Karpas-422 (cell line): Measurements from ENCODE around the gene STUB1. TPM values are rescaled to one million over a fixed set of nuclear protein-coding genes. Genes with fewer than 3 reads are reported as not detected.

Experiments used
- DNase-seq: peaks from one replicate; pipeline ENCODE4 v3.0.0-alpha.2; 2015
- H2AFZ ChIP-seq: fragments of 200-600 bp; sonication (generic); 2 replicates; pipeline ENCODE4 v1.6.1; 2014; ENCODE audit warnings: antibody characterized with exemption, low read length, mixed read lengths
- H3K27ac ChIP-seq: fragments of 200-600 bp; sonication (generic); 2 replicates; pipeline ENCODE4 v1.5.1; 2014; ENCODE audit warnings: mild to moderate bottlenecking, low read length, moderate library complexity
- H3K27me3 ChIP-seq: fragments of 200-600 bp; sonication (generic); 2 replicates; pipeline ENCODE4 v1.6.1; 2014; ENCODE audit warnings: low read length, mixed read lengths
- H3K36me3 ChIP-seq: fragments of 200-600 bp; sonication (generic); 2 replicates; pipeline ENCODE4 v1.6.1; 2014; ENCODE audit warnings: low read length, mixed read lengths; ENCODE audit not compliant: insufficient read depth
- H3K4me1 ChIP-seq: fragments of 200-600 bp; sonication (generic); 2 replicates; pipeline ENCODE4 v1.6.1; 2014; ENCODE audit warnings: mild to moderate bottlenecking, low read length, mixed read lengths
- H3K4me2 ChIP-seq: fragments of 200-600 bp; sonication (generic); 2 replicates; pipeline ENCODE4 v1.6.1; 2014; ENCODE audit warnings: low read length, low read depth, mild to moderate bottlenecking; ENCODE audit not compliant: poor library complexity, severe bottlenecking
- H3K4me3 ChIP-seq: fragments of 200-600 bp; sonication (generic); 2 replicates; pipeline ENCODE4 v1.5.1; 2014; ENCODE audit warnings: mild to moderate bottlenecking, antibody characterized with exemption, low read length, mixed read lengths
- H3K79me2 ChIP-seq: fragments of 200-600 bp; sonication (generic); 2 replicates; pipeline ENCODE4 v1.6.1; 2014; ENCODE audit warnings: mild to moderate bottlenecking, low read length, mixed read lengths
- H3K9ac ChIP-seq: fragments of 200-600 bp; sonication (generic); 2 replicates; pipeline ENCODE4 v1.6.0; 2014; ENCODE audit warnings: low read length
- H3K9me2 ChIP-seq: fragments of 200-600 bp; sonication (generic), shearing (Covaris generic); replicated peaks from 2 replicates; pipeline ENCODE4 v1.6.0; 2014; ENCODE audit warnings: mild to moderate bottlenecking, low read length, moderate library complexity; ENCODE audit not compliant: insufficient read depth
- H3K9me3 ChIP-seq: fragments of 300-700, 200-600 bp; sonication (generic); 2 replicates; pipeline ENCODE4 v1.6.1; 2014; ENCODE audit warnings: low read length, mixed read lengths
- H4K20me1 ChIP-seq: fragments of 200-600 bp; sonication (generic); 2 replicates; pipeline ENCODE4 v1.6.1; 2014; ENCODE audit warnings: mild to moderate bottlenecking, antibody characterized with exemption, low read length, low read depth; ENCODE audit not compliant: insufficient read depth
- total RNA-seq: library from RNA; depleted of rRNA; stranded (reverse); fragments of >200 nt; shearing (Covaris generic); gene quantifications from 2 replicates; pipeline ENCODE4 v1.2.3, GENCODE V29; 2014; ENCODE audit warnings: low replicate concordance

STUB1 gene
- total RNA-seq, 1 experiment from 2014 or later: 145 TPM

GRCh38 chr16:716768-717325, 36.6 kb downstream of the STUB1 start:
- Histone ChIP-seq H3K36me3 (no peaks in the 10 kb centered on the region), H2AFZ (no peak overlapping the region), H3K79me2 (peaks cover 10% of the 10 kb centered on the region; the same call in 1 of the 2 replicates), H3K9ac (peak overlapping the region; percentile 84), H3K4me2 (peak overlapping the region; percentile 70), H3K9me2 (no peaks in the 10 kb centered on the region), H4K20me1 (peaks cover 35% of the 10 kb centered on the region), H3K9me3 (no peaks in the 10 kb centered on the region), H3K4me3 (peak overlapping the region; percentile 81; the same call in 1 of the 2 replicates), H3K27ac (peak overlapping the region; percentile 63), H3K4me1 (peaks cover 57% of the 10 kb centered on the region), H3K27me3 (no peaks in the 10 kb centered on the region)
- DNase-seq: no peak

- Histone ChIP-seq H3K36me3 (no peaks in the 10 kb centered on the region), H3K27me3 (no peaks in the 10 kb centered on the region), H3K4me3 (peak overlapping the region; percentile 81; the same call in 1 of the 2 replicates), H4K20me1 (peaks cover 38% of the 10 kb centered on the region), H3K27ac (no peak overlapping the region), H3K4me1 (peaks cover 65% of the 10 kb centered on the region), H3K9ac (peak overlapping the region; percentile 84; the same call in 1 of the 2 replicates), H2AFZ (no peak overlapping the region), H3K9me2 (no peaks in the 10 kb centered on the region), H3K9me3 (no peaks in the 10 kb centered on the region), H3K4me2 (peak overlapping the region; percentile 70), H3K79me2 (peaks cover 15% of the 10 kb centered on the region; the same call in 1 of the 2 replicates)
- peak; percentile 44 for DNase-seq
Measured at GRCh38 chr16:717450-718245, 37.4 kb downstream of the STUB1 start.

DNA sequence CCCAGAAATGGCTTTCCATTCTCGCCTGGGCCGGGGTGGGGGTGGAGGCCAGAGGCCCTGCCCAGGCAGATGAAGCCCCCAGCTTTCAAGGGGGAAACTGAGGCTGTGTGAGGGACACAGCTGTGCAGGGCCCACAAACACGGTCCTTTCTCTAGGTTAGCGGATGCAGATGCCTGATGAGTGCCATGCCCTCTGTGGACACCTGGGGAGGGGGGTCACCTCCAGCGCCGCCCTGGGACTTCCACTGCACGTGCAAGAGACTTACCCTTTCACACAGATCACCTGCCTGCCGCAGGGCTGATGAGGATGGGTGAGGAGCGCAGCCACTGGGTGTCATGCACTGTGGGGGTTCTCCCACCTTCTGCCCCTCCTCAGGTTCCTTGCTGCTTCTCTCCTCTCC, 38.2 kb downstream of the STUB1 start:
- Histone ChIP-seq H3K36me3 (0 out of 2 replicates have a peak, but pooled peaks cover under 1% of the 10 kb centered on the region), H4K20me1 (peaks cover 38% of the 10 kb centered on the region), H3K9ac (no peak overlapping the region), H3K79me2 (peaks cover 19% of the 10 kb centered on the region; the same call in 1 of the 2 replicates), H3K4me3 (no peak overlapping the region), H3K27me3 (no peaks in the 10 kb centered on the region), H3K9me3 (no peaks in the 10 kb centered on the region), H3K4me1 (peaks cover 73% of the 10 kb centered on the region), H3K9me2 (no peaks in the 10 kb centered on the region), H3K4me2 (peak overlapping the region; percentile 88), H2AFZ (no peak overlapping the region), H3K27ac (no peak overlapping the region)
- peak; percentile 41 for DNase-seq

- peaks cover 35% of the 10 kb centered on the region for H4K20me1 ChIP-seq
- H3K4me2 ChIP-seq: peak overlapping the region; percentile 88
- 0 out of 2 replicates have a peak, but pooled peaks cover 2% of the 10 kb centered on the region for H3K36me3 ChIP-seq
- H3K4me3 ChIP-seq: peak overlapping the region; percentile 97; the same call in 1 of the 2 replicates
- no peak overlapping the region for H3K27ac ChIP-seq
- peaks cover 78% of the 10 kb centered on the region for H3K4me1 ChIP-seq
- H3K79me2 ChIP-seq: peaks cover 19% of the 10 kb centered on the region; the same call in 1 of the 2 replicates
- no peaks in the 10 kb centered on the region for H3K9me3 ChIP-seq
- H2AFZ ChIP-seq: no peak overlapping the region
- H3K27me3 ChIP-seq: no peaks in the 10 kb centered on the region
- H3K9ac ChIP-seq: peak overlapping the region; percentile 99; the same call in 1 of the 2 replicates
- H3K9me2 ChIP-seq: no peaks in the 10 kb centered on the region
- peak; percentile 49 for DNase-seq
Measured at GRCh38 chr16:718922-719321, 38.7 kb downstream of the STUB1 start.

DNA sequence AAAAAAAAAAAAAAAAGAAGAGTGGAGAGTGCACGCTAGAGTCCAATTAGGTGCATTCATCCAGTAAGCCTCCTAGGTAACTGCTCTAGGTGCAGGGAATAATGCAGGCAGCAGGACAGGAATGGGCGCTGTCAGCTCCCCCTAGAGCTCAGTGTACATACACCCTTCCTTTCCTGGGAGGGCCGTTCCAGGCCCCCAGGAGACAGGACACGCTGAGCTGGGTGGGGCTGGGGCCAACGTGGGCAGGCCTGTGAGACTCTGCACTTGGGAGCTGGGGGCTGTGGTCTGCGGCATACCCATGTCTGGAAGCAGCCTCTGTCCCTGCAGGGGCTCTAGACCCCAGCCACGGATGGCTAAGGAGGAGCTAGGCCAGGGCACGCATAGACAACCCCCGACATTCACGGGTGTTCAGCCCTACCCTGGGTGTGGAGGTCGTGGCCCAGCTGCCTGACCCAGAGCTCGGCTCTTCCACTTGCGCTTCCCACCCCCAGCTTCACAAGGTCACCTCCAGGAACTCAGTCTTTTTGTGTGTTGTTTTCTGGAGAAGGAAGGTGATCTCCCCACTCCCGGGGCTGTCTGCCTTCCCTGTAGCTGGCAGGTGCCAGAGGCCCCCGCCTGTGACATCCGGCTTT, 39.7 kb downstream of the STUB1 start:
- no peak for DNase-seq
- peaks cover 29% of the 10 kb centered on the region for H4K20me1 ChIP-seq
- peaks cover 19% of the 10 kb centered on the region; the same call in 1 of the 2 replicates for H3K79me2 ChIP-seq
- peaks cover 82% of the 10 kb centered on the region for H3K4me1 ChIP-seq
- H3K4me3 ChIP-seq: peak overlapping the region; percentile 97
- H3K36me3 ChIP-seq: 0 out of 2 replicates have a peak, but pooled peaks cover 2% of the 10 kb centered on the region
- H2AFZ ChIP-seq: no peak overlapping the region
- H3K27me3 ChIP-seq: no peaks in the 10 kb centered on the region
- H3K9ac ChIP-seq: peak overlapping the region; percentile 99
- H3K9me2 ChIP-seq: no peaks in the 10 kb centered on the region
- H3K4me2 ChIP-seq: peak overlapping the region; percentile 88
- H3K9me3 ChIP-seq: no peaks in the 10 kb centered on the region
- H3K27ac ChIP-seq: peak overlapping the region; percentile 91

GRCh38 chr16:720447-720989, 40.3 kb downstream of the STUB1 start:
- Histone ChIP-seq H3K4me3 (peak overlapping the region; percentile 97), H4K20me1 (peaks cover 29% of the 10 kb centered on the region), H3K9me2 (no peaks in the 10 kb centered on the region), H3K4me2 (peak overlapping the region; percentile 88), H3K27me3 (no peaks in the 10 kb centered on the region), H3K9me3 (no peaks in the 10 kb centered on the region), H3K9ac (peak overlapping the region; percentile 99), H3K79me2 (peaks cover 19% of the 10 kb centered on the region; the same call in 1 of the 2 replicates), H3K36me3 (0 out of 2 replicates have a peak, but pooled peaks cover 2% of the 10 kb centered on the region), H2AFZ (no peak overlapping the region; the same call in 1 of the 2 replicates), H3K4me1 (peaks cover 85% of the 10 kb centered on the region), H3K27ac (peak overlapping the region; percentile 91)
- peak; percentile 95 for DNase-seq

DNA sequence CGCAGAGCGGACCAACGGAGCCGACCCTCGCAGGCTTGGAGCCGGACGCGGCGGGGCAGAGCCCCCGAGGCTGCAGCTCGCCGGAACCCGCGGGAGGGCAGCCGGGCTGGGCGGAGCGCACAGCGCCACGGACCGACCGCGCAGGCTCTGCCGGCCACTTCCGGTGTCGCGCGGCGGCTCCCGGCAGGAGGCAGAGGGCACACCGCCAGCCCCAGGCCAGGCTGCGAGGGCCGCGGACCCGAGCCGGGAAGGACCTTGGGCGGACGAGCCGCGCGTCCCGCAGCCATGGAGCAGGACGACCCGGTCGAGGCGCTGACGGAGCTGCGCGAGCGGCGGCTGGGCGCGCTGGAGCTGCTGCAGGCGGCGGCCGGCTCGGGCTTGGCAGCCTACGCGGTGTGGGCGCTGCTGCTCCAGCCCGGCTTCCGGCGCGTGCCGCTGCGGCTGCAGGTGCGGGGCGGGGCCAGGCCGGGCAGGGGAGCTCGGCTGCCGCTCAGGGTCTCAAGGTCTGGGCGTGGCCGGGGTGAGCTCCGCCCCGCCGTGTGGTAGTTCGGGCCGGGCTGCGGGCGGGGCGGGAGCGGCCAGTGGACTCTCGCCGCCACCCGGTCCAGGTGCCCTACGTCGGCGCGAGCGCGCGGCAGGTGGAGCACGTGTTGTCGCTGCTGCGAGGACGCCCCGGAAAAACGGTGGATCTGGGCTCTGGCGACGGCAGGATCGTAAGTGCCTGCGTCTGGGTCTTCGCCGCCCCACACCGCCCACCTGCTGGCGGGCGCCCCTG, 41.0 kb downstream of the STUB1 start, which contains the start of gene ANTKMT:
ANTKMT (plus strand) TSS at position 157 of the 775 bp plus-strand sequence; CDS start at position 286, 129 bp downstream.
- H3K79me2 ChIP-seq: peaks cover 15% of the 10 kb centered on the region; the same call in 1 of the 2 replicates
- H3K4me3 ChIP-seq: peak within 1 kb of the TSS; percentile 97
- peak; percentile 97 for DNase-seq
- H2AFZ ChIP-seq: no peak within 1 kb of the TSS; the same call in 1 of the 2 replicates
- peaks cover 87% of the 10 kb centered on the region for H3K4me1 ChIP-seq
- H4K20me1 ChIP-seq: peaks cover 25% of the 10 kb centered on the region
- peak within 1 kb of the TSS; percentile 91 for H3K27ac ChIP-seq
- H3K9me2 ChIP-seq: no peaks in the 10 kb centered on the region
- peak within 1 kb of the TSS; percentile 88 for H3K4me2 ChIP-seq
- H3K9me3 ChIP-seq: no peaks in the 10 kb centered on the region
- no peaks in the 10 kb centered on the region for H3K27me3 ChIP-seq
- 0 out of 2 replicates have a peak, but pooled peaks cover 2% of the 10 kb centered on the region for H3K36me3 ChIP-seq
- H3K9ac ChIP-seq: peak within 1 kb of the TSS; percentile 99
